ENCODE data around the gene SPRY4.
"Not testable (repeated sequence)": the region's sequence is repeated elsewhere in the genome, so short reads cannot be mapped to it uniquely, and the experiment has no call there.

The SPRY4 gene

DNA sequence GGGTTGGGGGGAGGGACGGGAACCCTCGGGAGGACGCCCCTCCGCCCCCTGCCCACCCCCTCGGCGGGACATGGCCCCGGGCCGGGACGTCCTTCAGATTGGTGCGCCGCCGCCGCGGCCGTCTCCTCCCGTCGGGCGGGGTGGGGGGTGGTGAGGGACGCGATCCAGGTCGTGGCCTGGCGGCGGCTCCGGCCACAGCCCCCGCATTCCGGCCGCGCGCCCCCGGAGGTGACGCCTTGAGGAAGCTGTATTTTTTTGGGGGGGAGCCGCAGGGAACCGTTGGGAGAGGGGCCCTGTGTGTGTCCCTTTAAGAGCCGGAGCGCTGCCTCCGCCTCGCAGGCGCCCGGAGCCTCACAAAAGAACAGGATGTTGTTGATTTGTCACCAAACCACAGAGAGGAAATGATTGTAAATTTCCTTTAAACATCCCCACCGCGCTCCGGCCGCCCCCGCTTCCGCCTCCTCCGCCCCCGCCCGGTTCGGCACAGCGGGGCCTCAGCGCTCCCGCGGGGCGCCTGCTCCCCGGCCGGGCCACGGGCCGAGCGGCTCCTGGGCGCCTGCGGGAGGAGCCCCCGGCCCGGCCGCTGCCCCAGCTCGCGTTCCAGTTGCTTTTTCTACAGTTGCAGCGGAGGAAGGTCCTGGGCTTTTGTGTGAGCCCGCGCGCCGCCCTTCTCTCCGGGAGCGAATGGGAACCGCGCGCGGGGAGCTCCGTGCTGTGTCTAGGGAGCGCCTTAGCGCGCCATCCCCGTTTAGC is 32.1 kb upstream of the SPRY4 start:
- peak; percentile 93 for DNase-seq (ENCODE audit: low read depth)

GRCh38 chr5:142356349-142356715 is 31.5 kb upstream of the SPRY4 start:
- DNase-seq (ENCODE audit: low read depth) = no peak
- TF ChIP-seq MYC (IDR thresholded peaks at IDR 0.05; ENCODE audit: low read depth, low read length) = no peak
- TF ChIP-seq POLR2A (IDR thresholded peaks at IDR 0.05; ENCODE audit: extremely low read depth, insufficient read length) = no peak
- TF ChIP-seq CTCF (IDR thresholded peaks at IDR 0.05; ENCODE audit: low read depth, low read length) = no peak
- no peak for TF ChIP-seq MAX (IDR thresholded peaks at IDR 0.05; ENCODE audit: low read depth, low read length)
- H3K4me3 ChIP-seq (ENCODE audit: low read depth, low read length) = peak overlapping the region; percentile 26

More for the DNA sequence above, 32.1 kb upstream of the SPRY4 start:
- no peak for TF ChIP-seq CTCF (IDR thresholded peaks at IDR 0.05; ENCODE audit: low read depth, low read length)
- no peak for TF ChIP-seq MAX (IDR thresholded peaks at IDR 0.05; ENCODE audit: low read depth, low read length)
- TF ChIP-seq POLR2A (IDR thresholded peaks at IDR 0.05; ENCODE audit: extremely low read depth, insufficient read length) = no peak
- TF ChIP-seq MYC (IDR thresholded peaks at IDR 0.05; ENCODE audit: low read depth, low read length) = peak; percentile 12; the same call in 1 of the 2 replicates
- H3K4me3 ChIP-seq (ENCODE audit: low read depth, low read length) = peak overlapping the region; percentile 42

- no peak overlapping the region for H3K4me3 ChIP-seq (ENCODE audit: low read depth, low read length)
- TF ChIP-seq MAX (IDR thresholded peaks at IDR 0.05; ENCODE audit: low read depth, low read length) = no peak
- no peak for TF ChIP-seq MYC (IDR thresholded peaks at IDR 0.05; ENCODE audit: low read depth, low read length)
- no peak for TF ChIP-seq CTCF (IDR thresholded peaks at IDR 0.05; ENCODE audit: low read depth, low read length)
- no peak for TF ChIP-seq POLR2A (IDR thresholded peaks at IDR 0.05; ENCODE audit: extremely low read depth, insufficient read length)
- peak; percentile 19 for DNase-seq (ENCODE audit: low read depth)
These were observed 28.3 kb upstream of the SPRY4 start for GRCh38 chr5:142353071-142353472.

GRCh38 chr5:142350021-142350420 is 25.2 kb upstream of the SPRY4 start:
- DNase-seq (ENCODE audit: low read depth) = no peak
- TF ChIP-seq MYC (IDR thresholded peaks at IDR 0.05; ENCODE audit: low read depth, low read length) (no peak), POLR2A (IDR thresholded peaks at IDR 0.05; ENCODE audit: extremely low read depth, insufficient read length) (no peak), MAX (IDR thresholded peaks at IDR 0.05; ENCODE audit: low read depth, low read length) (no peak)
- no peak overlapping the region for H3K4me3 ChIP-seq (ENCODE audit: low read depth, low read length)

DNA sequence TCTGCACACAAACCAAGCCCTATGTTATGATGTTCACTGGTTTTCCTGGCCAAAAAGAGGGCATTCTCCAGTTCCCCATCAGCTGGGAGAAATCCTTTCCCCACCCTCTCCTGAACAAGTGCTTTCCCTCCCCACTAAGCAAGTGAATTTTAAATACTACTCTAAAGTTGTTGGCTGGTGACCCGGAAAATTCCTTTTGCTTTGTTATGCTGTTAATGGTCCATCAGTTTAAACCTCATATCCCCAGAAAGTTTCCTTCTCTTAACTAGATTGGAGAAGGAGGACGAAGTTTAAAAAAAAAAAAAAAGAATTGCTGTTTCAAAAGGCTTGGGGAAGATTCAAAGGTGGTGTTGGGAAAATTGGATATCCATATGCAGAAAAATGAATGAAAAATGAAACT is 21.9 kb upstream of the SPRY4 start:
- no peak overlapping the region for H3K4me3 ChIP-seq (ENCODE audit: low read depth, low read length)
- TF ChIP-seq POLR2A (IDR thresholded peaks at IDR 0.05; ENCODE audit: extremely low read depth, insufficient read length) = no peak
- TF ChIP-seq MAX (IDR thresholded peaks at IDR 0.05; ENCODE audit: low read depth, low read length) = no peak
- TF ChIP-seq MYC (IDR thresholded peaks at IDR 0.05; ENCODE audit: low read depth, low read length) = no peak
- no peak for TF ChIP-seq CTCF (IDR thresholded peaks at IDR 0.05; ENCODE audit: low read depth, low read length)
- DNase-seq (ENCODE audit: low read depth) = no peak

GRCh38 chr5:142344915-142345314 is 20.1 kb upstream of the SPRY4 start:
- DNase-seq (ENCODE audit: low read depth); H3K4me3 ChIP-seq (ENCODE audit: low read depth, low read length): not testable (repeated sequence)
